Suprapubic skin (tissue), 4 donors: ENCODE measurements around the gene ZFP69B. TPM values are rescaled to one million over a fixed set of nuclear protein-coding genes. Genes with fewer than 3 reads are reported as not detected.
"Not testable (repeated sequence)": the region's sequence is repeated elsewhere in the genome, so short reads cannot be mapped to it uniquely, and the experiment has no call there.

Experiments used
- DNase-seq, 2 donors: peaks; one replicate each; pipeline ENCODE4 v3.0.0-alpha.2; 2019; ENCODE audit warnings: low spot score in 2 of 2
- H3K27ac ChIP-seq: fragments of 200-600 bp; sonication (generic); one replicate; pipeline ENCODE4 v1.5.1; 2019
- H3K27me3 ChIP-seq: fragments of 200-600 bp; sonication (generic); one replicate; pipeline ENCODE4 v1.5.1; 2019
- H3K36me3 ChIP-seq: fragments of 200-600 bp; sonication (generic); one replicate; pipeline ENCODE4 v1.5.1; 2019
- H3K4me1 ChIP-seq: fragments of 200-600 bp; sonication (generic); one replicate; pipeline ENCODE4 v1.5.1; 2019
- H3K4me3 ChIP-seq: fragments of 200-600 bp; sonication (generic); one replicate; pipeline ENCODE4 v1.5.1; 2019; ENCODE audit warnings: mild to moderate bottlenecking
- H3K9me3 ChIP-seq: fragments of 200-600 bp; sonication (generic); one replicate; pipeline ENCODE4 v1.5.1; 2019
- CTCF ChIP-seq, 2 donors: fragments of 200-600 bp in 1 of 2; fragments of 450-650 bp in 1 of 2; sonication (generic) in 1 of 2; IDR thresholded peaks; one replicate each; pipeline ENCODE4 v1.5.1; 2016 to 2019; ENCODE audit warnings: antibody characterized with exemption in 2 of 2, mild to moderate bottlenecking in 1 of 2, moderate library complexity in 1 of 2
- EP300 ChIP-seq: sonication (generic); formaldehyde crosslinking; IDR thresholded peaks from one replicate; pipeline ENCODE4 v1.6.1; 2017; ENCODE audit warnings: antibody characterized with exemption
- POLR2A ChIP-seq, 2 donors: fragments of 450-650 bp; IDR thresholded peaks; one replicate each; pipeline ENCODE4 v1.6.1; 2017; ENCODE audit warnings: antibody characterized with exemption in 2 of 2, mild to moderate bottlenecking in 2 of 2, moderate library complexity in 2 of 2
- POLR2AphosphoS5 ChIP-seq, 3 donors: sonication (generic); formaldehyde crosslinking; IDR thresholded peaks; one replicate each; pipeline ENCODE4 v1.6.1; 2017; ENCODE audit warnings: antibody characterized with exemption in 3 of 3
- WGBS: methylation state at CpG from one replicate; pipeline ENCODE4 v1.1.5; 2018; 5-methylcytosine and 5-hydroxymethylcytosine counted together
- total RNA-seq, 4 donors: library from RNA; depleted of rRNA; stranded (reverse); fragments of >200 nt; gene quantifications; one replicate each; pipeline ENCODE4 v1.1.0, GENCODE V29; 2016

ZFP69B gene
- total RNA-seq, 4 donors from 2014 or later = 0.55 to 1.1 (median 0.74) TPM

- 16% methylated on average over 2 of the region's 2 CpGs for WGBS
- no peak overlapping the region for H3K27ac ChIP-seq
- TF ChIP-seq POLR2AphosphoS5 (IDR thresholded peaks at IDR 0.05) (no peak), CTCF (IDR thresholded peaks at IDR 0.05) (no peak), EP300 (no peak), POLR2A (IDR thresholded peaks at IDR 0.05) (no peak)
These were observed 28.0 kb downstream of the ZFP69B start for GRCh38 chr1:40478276-40478675.

GRCh38 chr1:40479156-40479555, 28.9 kb downstream of the ZFP69B start:
- Histone ChIP-seq H3K27me3 (no peaks in the 10 kb centered on the region), H3K4me3 (no peak overlapping the region), H3K9me3 (peaks cover 5% of the 10 kb centered on the region), H3K4me1 (peaks cover 7% of the 10 kb centered on the region), H3K27ac (no peak overlapping the region), H3K36me3 (peaks cover 24% of the 10 kb centered on the region)
- 91% methylated on average over 4 of the region's 4 CpGs for WGBS
- no peak for DNase-seq
- TF ChIP-seq CTCF (IDR thresholded peaks at IDR 0.05) = no peak
- TF ChIP-seq POLR2AphosphoS5 (IDR thresholded peaks at IDR 0.05) = no peak
- no peak for TF ChIP-seq POLR2A (IDR thresholded peaks at IDR 0.05)
- no peak for TF ChIP-seq EP300

More at GRCh38 chr1:40478276-40478675, 28.0 kb downstream of the ZFP69B start:
- peaks cover 7% of the 10 kb centered on the region for H3K4me1 ChIP-seq
- DNase-seq = no peak
- H3K9me3 ChIP-seq = peaks cover 5% of the 10 kb centered on the region
- peak overlapping the region; percentile 69 for H3K4me3 ChIP-seq
- H3K36me3 ChIP-seq = peaks cover 15% of the 10 kb centered on the region
- H3K27me3 ChIP-seq = no peaks in the 10 kb centered on the region

- no peak for DNase-seq
- Histone ChIP-seq H3K9me3 (peaks cover 39% of the 10 kb centered on the region), H3K36me3 (peaks cover 60% of the 10 kb centered on the region), H3K27me3 (no peaks in the 10 kb centered on the region), H3K4me1 (no peaks in the 10 kb centered on the region), H3K27ac (no peak overlapping the region), H3K4me3 (no peak overlapping the region)
- 99% methylated on average over 4 of the region's 4 CpGs for WGBS
- TF ChIP-seq POLR2A (IDR thresholded peaks at IDR 0.05) = no peak
These were observed 45.1 kb downstream of the ZFP69B start for GRCh38 chr1:40495315-40495903.

GRCh38 chr1:40502651-40503050, 52.4 kb downstream of the ZFP69B start:
- H3K27me3 ChIP-seq, DNase-seq, H3K27ac ChIP-seq, H3K4me1 ChIP-seq, H3K36me3 ChIP-seq, H3K4me3 ChIP-seq: not testable (repeated sequence)
- peaks cover 29% of the 10 kb centered on the region for H3K9me3 ChIP-seq
- WGBS = 95% methylated on average over 4 of the region's 4 CpGs

- 65% methylated on average over 6 of the region's 6 CpGs for WGBS
- Histone ChIP-seq H3K4me3 (peak overlapping the region; percentile 57), H3K36me3 (no peaks in the 10 kb centered on the region), H3K4me1 (peaks cover 9% of the 10 kb centered on the region), H3K27me3 (no peaks in the 10 kb centered on the region), H3K9me3 (no peaks in the 10 kb centered on the region), H3K27ac (no peak overlapping the region)
- no peak for TF ChIP-seq POLR2A (IDR thresholded peaks at IDR 0.05)
- TF ChIP-seq CTCF (IDR thresholded peaks at IDR 0.05) = no peak
- TF ChIP-seq POLR2AphosphoS5 (IDR thresholded peaks at IDR 0.05) = no peak
- no peak for TF ChIP-seq EP300
- DNase-seq = no peak
These were observed 57.7 kb downstream of the ZFP69B start for GRCh38 chr1:40507973-40508372.

GRCh38 chr1:40508375-40509341, 58.4 kb downstream of the ZFP69B start, which contains the start of gene EXO5:
Gene EXO5 (plus strand): TSS chr1:40508767. CDS start chr1:40514545, 5,778 bp downstream.
- DNase-seq = peak; percentile 74 to 89
- Histone ChIP-seq H3K36me3 (no peaks in the 10 kb centered on the region), H3K9me3 (no peaks in the 10 kb centered on the region), H3K27ac (peak within 1 kb of the TSS; percentile 2), H3K4me1 (peaks cover 9% of the 10 kb centered on the region), H3K27me3 (no peaks in the 10 kb centered on the region), H3K4me3 (peak within 1 kb of the TSS; percentile 57)
- 0% methylated on average over 25 of the region's 76 CpGs for WGBS
- no peak for TF ChIP-seq CTCF (IDR thresholded peaks at IDR 0.05)
